Vagina (tissue), 2 donors: ENCODE data around the gene PTH2.

Experiments used
- POLR2A ChIP-seq, 2 donors: fragments of 450-650 bp; IDR thresholded peaks; one replicate each; pipeline ENCODE4 v1.6.1; 2017; ENCODE audit warnings: antibody characterized with exemption in 2 of 2, mild to moderate bottlenecking in 2 of 2, moderate library complexity in 2 of 2
- TF ChIP-seq, protein P1 (sequence below), 3 experiments: fragments of 450-650 bp in 2 of 3; fragments of 200-600 bp in 1 of 3; sonication (generic) in 1 of 3; IDR thresholded peaks; one replicate each; pipeline ENCODE4 v1.5.1; 2017 to 2019; ENCODE audit warnings: antibody characterized with exemption in 3 of 3, mild to moderate bottlenecking in 2 of 3, moderate library complexity in 2 of 3

- TF ChIP-seq POLR2A (IDR thresholded peaks at IDR 0.05) = no peak
- TF ChIP-seq, protein P1, sequence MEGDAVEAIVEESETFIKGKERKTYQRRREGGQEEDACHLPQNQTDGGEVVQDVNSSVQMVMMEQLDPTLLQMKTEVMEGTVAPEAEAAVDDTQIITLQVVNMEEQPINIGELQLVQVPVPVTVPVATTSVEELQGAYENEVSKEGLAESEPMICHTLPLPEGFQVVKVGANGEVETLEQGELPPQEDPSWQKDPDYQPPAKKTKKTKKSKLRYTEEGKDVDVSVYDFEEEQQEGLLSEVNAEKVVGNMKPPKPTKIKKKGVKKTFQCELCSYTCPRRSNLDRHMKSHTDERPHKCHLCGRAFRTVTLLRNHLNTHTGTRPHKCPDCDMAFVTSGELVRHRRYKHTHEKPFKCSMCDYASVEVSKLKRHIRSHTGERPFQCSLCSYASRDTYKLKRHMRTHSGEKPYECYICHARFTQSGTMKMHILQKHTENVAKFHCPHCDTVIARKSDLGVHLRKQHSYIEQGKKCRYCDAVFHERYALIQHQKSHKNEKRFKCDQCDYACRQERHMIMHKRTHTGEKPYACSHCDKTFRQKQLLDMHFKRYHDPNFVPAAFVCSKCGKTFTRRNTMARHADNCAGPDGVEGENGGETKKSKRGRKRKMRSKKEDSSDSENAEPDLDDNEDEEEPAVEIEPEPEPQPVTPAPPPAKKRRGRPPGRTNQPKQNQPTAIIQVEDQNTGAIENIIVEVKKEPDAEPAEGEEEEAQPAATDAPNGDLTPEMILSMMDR (IDR thresholded peaks at IDR 0.05) = no peak
Observed at GRCh38 chr19:49436381-49437017, 13.3 kb upstream of the PTH2 start.
